MM.1S (cell line): Measurements from ENCODE around the gene TWIST1.

Source experiments
- DNase-seq: peaks from one replicate; pipeline ENCODE4 v3.0.0-alpha.2; 2015
- H2AFZ ChIP-seq: fragments of 300-600 bp; sonication (generic); 2 replicates; pipeline ENCODE4 v1.6.0; 2016; ENCODE audit warnings: antibody characterized with exemption, low read length
- H3F3A ChIP-seq: fragments of 300-600 bp; sonication (generic); 2 replicates; pipeline ENCODE4 v1.6.1; 2016; ENCODE audit warnings: mild to moderate bottlenecking, antibody characterized with exemption, low read length, moderate library complexity, mixed read lengths; ENCODE audit not compliant: insufficient read depth
- H3K27ac ChIP-seq: fragments of 300-600 bp; sonication (generic); 2 replicates; pipeline ENCODE4 v1.5.1; 2016; ENCODE audit warnings: mild to moderate bottlenecking, low read length
- H3K27me3 ChIP-seq: fragments of 300-600 bp; sonication (generic); replicated peaks from 2 replicates; pipeline ENCODE4 v1.6.0; 2016; ENCODE audit warnings: low read length; ENCODE audit not compliant: insufficient read depth
- H3K36me3 ChIP-seq: fragments of 300-600 bp; sonication (generic); replicated peaks from 2 replicates; pipeline ENCODE4 v1.6.1; 2016; ENCODE audit warnings: mild to moderate bottlenecking, low read length, mixed read lengths; ENCODE audit not compliant: insufficient read depth
- H3K4me1 ChIP-seq: fragments of 300-600 bp; sonication (generic); 2 replicates; pipeline ENCODE4 v1.6.1; 2016; ENCODE audit warnings: low read length, mixed read lengths
- H3K4me2 ChIP-seq: fragments of 300-600 bp; sonication (generic); 2 replicates; pipeline ENCODE4 v1.6.0; 2016; ENCODE audit warnings: low read depth, low read length
- H3K4me3 ChIP-seq: fragments of 300-600 bp; sonication (generic); 2 replicates; pipeline ENCODE4 v1.5.1; 2016; ENCODE audit warnings: low read length, mixed read lengths
- H3K79me2 ChIP-seq: fragments of 300-600 bp; sonication (generic); 2 replicates; pipeline ENCODE4 v1.6.1; 2016; ENCODE audit warnings: mixed run types, low read length, mixed read lengths
- H3K9ac ChIP-seq: fragments of 300-600 bp; sonication (generic); 2 replicates; pipeline ENCODE4 v1.6.1; 2016; ENCODE audit warnings: low read length, mixed read lengths
- H3K9me2 ChIP-seq: fragments of 300-600 bp; sonication (generic); replicated peaks from 2 replicates; pipeline ENCODE4 v1.6.1; 2016; ENCODE audit warnings: mild to moderate bottlenecking, low read length, mixed read lengths; ENCODE audit not compliant: insufficient read depth
- H3K9me3 ChIP-seq: fragments of 300-600 bp; sonication (generic); replicated peaks from 2 replicates; pipeline ENCODE4 v1.6.1; 2016; ENCODE audit warnings: mild to moderate bottlenecking, low read length, mixed read lengths; ENCODE audit not compliant: insufficient read depth
- H4K20me1 ChIP-seq: fragments of 300-600 bp; sonication (generic); 2 replicates; pipeline ENCODE4 v1.6.1; 2016; ENCODE audit warnings: mild to moderate bottlenecking, low read length, moderate library complexity, mixed read lengths; ENCODE audit not compliant: insufficient read depth
- CTCF ChIP-seq: fragments of 300-600 bp; sonication (generic); IDR thresholded peaks from 2 replicates; pipeline ENCODE4 v1.5.1; 2016; ENCODE audit warnings: antibody characterized with exemption, low read length, mixed read lengths
- EZH2 ChIP-seq: fragments of 300-600 bp; sonication (generic); optimal IDR thresholded peaks from 2 replicates; pipeline ENCODE3; 2017; ENCODE audit warnings: low read depth, mild to moderate bottlenecking, antibody characterized with exemption, low read length, mixed read lengths
- EZH2phosphoT487 ChIP-seq: fragments of 300-600 bp; sonication (generic); IDR thresholded peaks from 2 replicates; pipeline ENCODE4 v1.6.1; 2018; ENCODE audit warnings: antibody characterized with exemption, low read length

The TWIST1 gene

GRCh38 chr7:19069842-19070241 is 47.6 kb downstream of the TWIST1 start:
- no peaks in the 10 kb centered on the region for H3F3A ChIP-seq
- H3K36me3 ChIP-seq = no peaks in the 10 kb centered on the region
- no peaks in the 10 kb centered on the region for H4K20me1 ChIP-seq
- H3K27ac ChIP-seq = no peak overlapping the region
- H3K9me3 ChIP-seq = no peaks in the 10 kb centered on the region
- no peak overlapping the region for H3K4me2 ChIP-seq
- H3K9ac ChIP-seq = no peak overlapping the region
- H3K79me2 ChIP-seq = no peaks in the 10 kb centered on the region
- H3K9me2 ChIP-seq = no peaks in the 10 kb centered on the region
- no peaks in the 10 kb centered on the region for H3K4me1 ChIP-seq
- H2AFZ ChIP-seq = no peak overlapping the region
- DNase-seq = no peak
- H3K27me3 ChIP-seq = no peaks in the 10 kb centered on the region
- TF ChIP-seq CTCF (no peak), EZH2phosphoT487 (no peak), EZH2 (no peak)
- no peak overlapping the region for H3K4me3 ChIP-seq

GRCh38 chr7:19066170-19066569 is 51.3 kb downstream of the TWIST1 start:
- DNase-seq = no peak
- Histone ChIP-seq H2AFZ (no peak overlapping the region), H3K79me2 (no peaks in the 10 kb centered on the region), H3K4me2 (no peak overlapping the region), H3K27ac (no peak overlapping the region), H3K9ac (no peak overlapping the region), H3K36me3 (no peaks in the 10 kb centered on the region), H3F3A (no peaks in the 10 kb centered on the region), H3K9me3 (no peaks in the 10 kb centered on the region), H3K27me3 (no peaks in the 10 kb centered on the region), H4K20me1 (no peaks in the 10 kb centered on the region), H3K4me3 (no peak overlapping the region), H3K4me1 (no peaks in the 10 kb centered on the region), H3K9me2 (no peaks in the 10 kb centered on the region)
- TF ChIP-seq EZH2 (no peak), CTCF (no peak), EZH2phosphoT487 (no peak)
